Gastroesophageal sphincter (tissue), 3 donors: ENCODE data around the gene FSD2.

Source experiments
- POLR2A ChIP-seq, 2 donors: fragments of 450-650 bp; IDR thresholded peaks; one replicate each; pipeline ENCODE4 v1.6.1; 2017; ENCODE audit warnings: antibody characterized with exemption in 2 of 2, mild to moderate bottlenecking in 2 of 2, moderate library complexity in 1 of 2
- TF ChIP-seq, protein P1 (sequence below), 4 experiments: fragments of 200-600 bp in 2 of 4; fragments of 450-650 bp in 2 of 4; sonication (generic) in 1 of 4; IDR thresholded peaks; one replicate each; pipeline ENCODE4 v1.5.1; 2017 to 2019; ENCODE audit warnings: antibody characterized with exemption in 4 of 4, mild to moderate bottlenecking in 2 of 4, moderate library complexity in 2 of 4

DNA sequence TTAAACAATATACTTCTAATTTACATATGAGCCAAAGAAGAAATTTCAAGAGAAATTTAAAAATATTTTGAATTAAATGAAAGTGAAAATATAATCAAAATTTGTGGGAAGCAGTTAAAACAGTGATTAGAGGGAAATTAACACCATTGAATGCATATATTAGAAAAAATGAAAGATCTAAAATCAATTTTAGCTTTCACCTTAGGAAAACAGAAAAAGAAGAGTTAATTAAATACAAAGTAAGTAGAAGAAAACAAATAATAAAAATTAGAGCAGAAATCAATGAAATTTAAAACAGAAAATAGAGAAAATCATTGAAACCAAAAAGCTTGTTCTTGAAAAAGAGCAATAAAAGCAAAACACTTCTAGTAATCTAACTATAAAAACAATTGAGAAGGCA is 57.6 kb downstream of the FSD2 start:
- TF ChIP-seq, protein P1, sequence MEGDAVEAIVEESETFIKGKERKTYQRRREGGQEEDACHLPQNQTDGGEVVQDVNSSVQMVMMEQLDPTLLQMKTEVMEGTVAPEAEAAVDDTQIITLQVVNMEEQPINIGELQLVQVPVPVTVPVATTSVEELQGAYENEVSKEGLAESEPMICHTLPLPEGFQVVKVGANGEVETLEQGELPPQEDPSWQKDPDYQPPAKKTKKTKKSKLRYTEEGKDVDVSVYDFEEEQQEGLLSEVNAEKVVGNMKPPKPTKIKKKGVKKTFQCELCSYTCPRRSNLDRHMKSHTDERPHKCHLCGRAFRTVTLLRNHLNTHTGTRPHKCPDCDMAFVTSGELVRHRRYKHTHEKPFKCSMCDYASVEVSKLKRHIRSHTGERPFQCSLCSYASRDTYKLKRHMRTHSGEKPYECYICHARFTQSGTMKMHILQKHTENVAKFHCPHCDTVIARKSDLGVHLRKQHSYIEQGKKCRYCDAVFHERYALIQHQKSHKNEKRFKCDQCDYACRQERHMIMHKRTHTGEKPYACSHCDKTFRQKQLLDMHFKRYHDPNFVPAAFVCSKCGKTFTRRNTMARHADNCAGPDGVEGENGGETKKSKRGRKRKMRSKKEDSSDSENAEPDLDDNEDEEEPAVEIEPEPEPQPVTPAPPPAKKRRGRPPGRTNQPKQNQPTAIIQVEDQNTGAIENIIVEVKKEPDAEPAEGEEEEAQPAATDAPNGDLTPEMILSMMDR (IDR thresholded peaks at IDR 0.05) = no peak
- TF ChIP-seq POLR2A (IDR thresholded peaks at IDR 0.05) = no peak
